MM.1S (cell line): ENCODE measurements around the gene GPR137C.

ENCODE experiments used
- EZH2 ChIP-seq: fragments of 300-600 bp; sonication (generic); optimal IDR thresholded peaks from 2 replicates; pipeline ENCODE3; 2017; ENCODE audit warnings: low read depth, mild to moderate bottlenecking, antibody characterized with exemption, low read length, mixed read lengths
- TF ChIP-seq, protein P1 (sequence below): fragments of 300-600 bp; sonication (generic); IDR thresholded peaks from 2 replicates; pipeline ENCODE4 v1.5.1; 2016; ENCODE audit warnings: antibody characterized with exemption, low read length, mixed read lengths

DNA sequence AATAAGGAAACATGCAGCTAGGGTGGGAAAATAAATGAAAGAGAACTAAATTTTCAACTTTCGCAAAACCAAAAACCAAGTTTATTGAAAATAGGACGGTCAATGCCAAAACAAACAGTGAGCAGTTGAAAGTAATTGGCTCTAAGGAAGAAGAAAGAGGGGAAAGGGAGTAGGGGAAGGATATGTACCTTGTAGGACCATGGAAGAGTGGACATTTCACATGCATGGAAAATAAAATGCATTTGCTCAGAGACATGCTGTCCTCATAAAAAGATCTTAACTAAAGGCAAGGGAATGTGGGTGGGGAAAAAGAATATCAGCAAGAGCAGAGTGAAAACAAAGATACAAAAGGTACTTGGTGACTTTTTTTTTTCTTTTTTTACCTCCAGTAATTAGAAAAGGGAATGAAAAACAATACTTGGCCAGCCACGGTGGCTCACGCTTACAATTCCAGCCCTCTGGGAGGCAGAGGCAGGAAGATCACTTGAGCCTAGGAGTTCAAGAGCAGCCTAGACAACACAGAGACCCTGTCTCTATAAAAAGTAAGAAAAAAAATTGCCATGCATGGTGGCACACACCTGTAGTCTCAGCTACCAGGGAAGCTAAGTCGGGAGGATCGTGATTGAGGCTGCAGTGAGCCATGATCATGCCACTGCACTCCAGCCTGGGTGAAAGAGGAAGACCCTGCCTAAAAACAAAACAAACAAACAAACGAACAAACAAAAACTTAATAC, 6.9 kb upstream of the GPR137C start:
- TF ChIP-seq EZH2 = no peak
- TF ChIP-seq, protein P1, sequence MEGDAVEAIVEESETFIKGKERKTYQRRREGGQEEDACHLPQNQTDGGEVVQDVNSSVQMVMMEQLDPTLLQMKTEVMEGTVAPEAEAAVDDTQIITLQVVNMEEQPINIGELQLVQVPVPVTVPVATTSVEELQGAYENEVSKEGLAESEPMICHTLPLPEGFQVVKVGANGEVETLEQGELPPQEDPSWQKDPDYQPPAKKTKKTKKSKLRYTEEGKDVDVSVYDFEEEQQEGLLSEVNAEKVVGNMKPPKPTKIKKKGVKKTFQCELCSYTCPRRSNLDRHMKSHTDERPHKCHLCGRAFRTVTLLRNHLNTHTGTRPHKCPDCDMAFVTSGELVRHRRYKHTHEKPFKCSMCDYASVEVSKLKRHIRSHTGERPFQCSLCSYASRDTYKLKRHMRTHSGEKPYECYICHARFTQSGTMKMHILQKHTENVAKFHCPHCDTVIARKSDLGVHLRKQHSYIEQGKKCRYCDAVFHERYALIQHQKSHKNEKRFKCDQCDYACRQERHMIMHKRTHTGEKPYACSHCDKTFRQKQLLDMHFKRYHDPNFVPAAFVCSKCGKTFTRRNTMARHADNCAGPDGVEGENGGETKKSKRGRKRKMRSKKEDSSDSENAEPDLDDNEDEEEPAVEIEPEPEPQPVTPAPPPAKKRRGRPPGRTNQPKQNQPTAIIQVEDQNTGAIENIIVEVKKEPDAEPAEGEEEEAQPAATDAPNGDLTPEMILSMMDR = no peak
